ENCODE data around the gene RANBP1.

GRCh38 chr22:20175597-20175900 lies 59.6 kb downstream of the RANBP1 start:
- TF ChIP-seq CTCF (conservative IDR thresholded peaks at IDR 0.05; ENCODE audit: low read length), result no peak
- TF ChIP-seq EZH2phosphoT487 (IDR thresholded peaks at IDR 0.05; ENCODE audit: borderline replicate concordance, low read depth, low read length), result no peak

All from OCI-LY7 (cell line).